SHP77 treated with DMSO at 0.1 percent for 48 hours (cell line): ENCODE measurements around the gene WNT2B.

Source experiments
- DNase-seq: peaks from one replicate; lab custom pipeline; 2025; lab: John Stamatoyannopoulos, UW

WNT2B gene

DNA sequence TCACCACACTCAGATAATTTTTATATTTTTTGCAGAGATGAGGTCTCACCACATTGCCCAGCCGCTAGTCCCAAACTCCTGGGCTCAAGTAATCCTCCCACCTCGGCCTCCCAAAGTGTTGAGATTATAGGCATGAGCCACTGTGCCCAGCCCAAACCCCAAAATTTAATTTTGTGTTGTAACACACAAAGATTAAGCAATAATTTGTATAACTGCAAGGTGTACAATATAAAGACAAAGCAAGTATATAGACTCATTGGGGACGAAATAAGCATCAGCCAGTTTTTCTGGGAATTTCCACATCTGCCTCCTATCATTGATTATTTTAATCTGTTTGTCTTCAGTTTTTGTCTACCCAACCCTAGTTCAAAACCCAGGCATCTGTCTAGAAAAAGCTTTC is 67.5 kb downstream of the WNT2B start:
- no peak for DNase-seq
